OCI-LY3 (cell line): ENCODE data around the gene MYH8.

Experiments
- CTCF ChIP-seq: fragments of 200-600, 300-600 bp; sonication (generic); IDR thresholded peaks from 2 replicates; pipeline ENCODE4 v1.5.1; 2014; ENCODE audit warnings: antibody characterized with exemption, low read length, low read depth
- EZH2phosphoT487 ChIP-seq: fragments of 200-600 bp; shearing (Covaris generic); IDR thresholded peaks from 2 replicates; pipeline ENCODE4 v1.6.1; 2018; ENCODE audit warnings: antibody characterized with exemption, mixed run types, low read depth

- TF ChIP-seq CTCF, result no peak
- no peak for TF ChIP-seq EZH2phosphoT487
Observed at GRCh38 chr17:10447026-10447931, 25.5 kb upstream of the MYH8 start.
